NB4 (cell line): Measurements from ENCODE around the gene ADSS1.

ENCODE experiments used
- DNase-seq: peaks from one replicate; pipeline ENCODE4 v3.0.0; 2010; ENCODE audit warnings: low read depth
- H3K4me3 ChIP-seq: one replicate; pipeline ENCODE4 v1.5.1; 2011; ENCODE audit warnings: mild to moderate bottlenecking, low read depth, low read length, moderate library complexity
- MAX ChIP-seq: IDR thresholded peaks from 2 replicates; pipeline ENCODE4 v1.6.1; 2011; ENCODE audit warnings: low read depth, low read length
- MYC ChIP-seq: IDR thresholded peaks from 2 replicates; pipeline ENCODE4 v1.6.1; 2011; ENCODE audit warnings: low read depth, low read length
- POLR2A ChIP-seq: IDR thresholded peaks from 2 replicates; pipeline ENCODE4 v1.6.1; 2011; ENCODE audit warnings: mild to moderate bottlenecking; ENCODE audit not compliant: insufficient read length; ENCODE audit errors: extremely low read depth
- TF ChIP-seq, protein P1 (sequence below): IDR thresholded peaks from one replicate; pipeline ENCODE4 v1.5.1; 2012; ENCODE audit warnings: low read depth, low read length

The ADSS1 gene

GRCh38 chr14:104683653-104684448, 40.2 kb upstream of the ADSS1 start:
- no peak for DNase-seq
- H3K4me3 ChIP-seq: no peak overlapping the region
- TF ChIP-seq MAX (no peak), POLR2A (no peak), MYC (no peak)
- TF ChIP-seq, protein P1, sequence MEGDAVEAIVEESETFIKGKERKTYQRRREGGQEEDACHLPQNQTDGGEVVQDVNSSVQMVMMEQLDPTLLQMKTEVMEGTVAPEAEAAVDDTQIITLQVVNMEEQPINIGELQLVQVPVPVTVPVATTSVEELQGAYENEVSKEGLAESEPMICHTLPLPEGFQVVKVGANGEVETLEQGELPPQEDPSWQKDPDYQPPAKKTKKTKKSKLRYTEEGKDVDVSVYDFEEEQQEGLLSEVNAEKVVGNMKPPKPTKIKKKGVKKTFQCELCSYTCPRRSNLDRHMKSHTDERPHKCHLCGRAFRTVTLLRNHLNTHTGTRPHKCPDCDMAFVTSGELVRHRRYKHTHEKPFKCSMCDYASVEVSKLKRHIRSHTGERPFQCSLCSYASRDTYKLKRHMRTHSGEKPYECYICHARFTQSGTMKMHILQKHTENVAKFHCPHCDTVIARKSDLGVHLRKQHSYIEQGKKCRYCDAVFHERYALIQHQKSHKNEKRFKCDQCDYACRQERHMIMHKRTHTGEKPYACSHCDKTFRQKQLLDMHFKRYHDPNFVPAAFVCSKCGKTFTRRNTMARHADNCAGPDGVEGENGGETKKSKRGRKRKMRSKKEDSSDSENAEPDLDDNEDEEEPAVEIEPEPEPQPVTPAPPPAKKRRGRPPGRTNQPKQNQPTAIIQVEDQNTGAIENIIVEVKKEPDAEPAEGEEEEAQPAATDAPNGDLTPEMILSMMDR: no peak

GRCh38 chr14:104684449-104684821, 39.6 kb upstream of the ADSS1 start:
- H3K4me3 ChIP-seq: no peak overlapping the region
- TF ChIP-seq MYC (no peak), POLR2A (no peak), MAX (no peak)
- TF ChIP-seq, protein P1: no peak
- no peak for DNase-seq

GRCh38 chr14:104685216-104685997, 38.6 kb upstream of the ADSS1 start:
- peak; percentile 40 for DNase-seq
- no peak overlapping the region for H3K4me3 ChIP-seq
- TF ChIP-seq MYC (no peak), POLR2A (no peak), MAX (no peak)
- TF ChIP-seq, protein P1: no peak

GRCh38 chr14:104685998-104686610, 37.9 kb upstream of the ADSS1 start:
- TF ChIP-seq, protein P1: no peak
- no peak for TF ChIP-seq MAX
- TF ChIP-seq MYC: no peak
- no peak for TF ChIP-seq POLR2A
- no peak for DNase-seq
- H3K4me3 ChIP-seq: no peak overlapping the region

DNA sequence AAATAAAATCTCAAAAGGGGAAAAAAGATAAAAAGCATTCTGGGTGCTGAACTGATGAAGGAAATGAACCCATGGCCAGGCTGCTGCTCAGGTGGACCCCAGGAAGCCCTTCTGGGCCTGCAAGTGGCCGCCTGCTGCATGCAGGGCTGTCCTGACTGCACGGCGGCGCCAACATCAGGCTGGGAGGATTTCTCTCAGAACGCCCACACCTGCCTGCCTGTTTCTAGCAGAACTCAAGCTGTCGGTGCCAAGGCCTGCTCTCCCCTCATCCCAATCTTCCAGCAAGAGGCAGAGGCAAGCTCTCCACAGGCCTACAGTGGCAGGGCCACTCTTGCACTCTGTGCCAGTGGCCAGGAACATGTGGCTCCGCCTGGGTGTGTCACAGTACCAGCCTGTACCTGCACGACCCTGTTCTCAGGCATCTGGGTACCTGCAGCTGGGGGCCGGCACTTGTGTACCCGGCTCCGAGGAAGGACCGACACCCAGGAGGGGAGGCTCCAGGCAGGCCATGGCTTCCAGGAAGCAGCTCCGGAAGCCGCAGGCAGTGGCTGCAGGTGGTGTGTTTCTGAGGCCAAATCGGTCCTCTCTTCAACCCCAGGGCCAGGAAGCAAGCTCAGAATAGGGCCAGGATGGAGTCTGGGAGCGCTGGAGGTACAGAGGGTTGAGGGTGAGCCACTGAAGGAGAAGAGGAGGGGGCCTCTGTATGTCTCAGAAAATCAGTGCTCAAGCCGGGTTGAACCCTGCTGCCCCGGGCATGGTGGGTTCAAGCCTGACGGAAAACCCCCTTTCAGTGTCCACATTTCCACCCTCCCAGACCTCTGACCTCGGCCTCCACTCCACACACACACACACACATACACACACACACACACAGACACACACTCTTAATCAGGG, 37.2 kb upstream of the ADSS1 start:
- TF ChIP-seq, protein P1: no peak
- TF ChIP-seq MYC (no peak), MAX (no peak), POLR2A (no peak)
- DNase-seq: no peak
- H3K4me3 ChIP-seq: no peak overlapping the region
